H1 (cell line): ENCODE data around the gene PDGFA. TPM values are rescaled to one million over a fixed set of nuclear protein-coding genes. Genes with fewer than 3 reads are reported as not detected.

Experiments
- RXRA ChIP-seq: IDR thresholded peaks from 2 replicates; pipeline ENCODE4 v1.6.1; 2011; ENCODE audit warnings: low read depth, mild to moderate bottlenecking, low read length, moderate library complexity; ENCODE audit not compliant: insufficient read depth
- TBP ChIP-seq: IDR thresholded peaks from 2 replicates; pipeline ENCODE4 v1.6.1; 2011; ENCODE audit warnings: low read depth, low read length, improper control_type of control experiment
- ZNF274 ChIP-seq: IDR thresholded peaks from 2 replicates; pipeline ENCODE4 v1.7.0; 2012; ENCODE audit warnings: low read length, borderline replicate concordance; ENCODE audit errors: extremely low read depth
- polyA plus RNA-seq, 7 experiments: library from polyadenylated mRNA; depleted of rRNA in 3 of 7; stranded (reverse) in 5 of 7; unstranded in 2 of 7; fragments of >200 nt in 5 of 7; fragments of 200-250 nt in 2 of 7; gene quantifications; 1 replicate in 5 of 7; 2 replicates in 1 of 7; 4 replicates in 1 of 7; pipeline versions ENCODE4 v1.2.1 to v1.2.3, GENCODE V29; 2011 to 2013; ENCODE audit warnings: missing spikeins in 2 of 7, mixed read lengths in 2 of 7
- total RNA-seq: library from RNA; stranded (reverse); fragmentation: NEBNext Ultra II Directional; extraction: Animal tissue kit (Norgen Biotek cat#: 25700); gene quantifications from 2 replicates; pipeline ENCODE4 v1.2.1, GENCODE V29; 2021
- TF ChIP-seq, protein P1 (sequence below): IDR thresholded peaks from 2 replicates; pipeline ENCODE4 v1.6.1; 2011; ENCODE audit warnings: low read length, improper control_type of control experiment

PDGFA gene
- total and polyA plus RNA-seq, 2 of the 8 experiments (the other 6 are each of a cell fraction or from before 2014, with no cell fraction given) = 21.1 to 43.0 TPM

DNA sequence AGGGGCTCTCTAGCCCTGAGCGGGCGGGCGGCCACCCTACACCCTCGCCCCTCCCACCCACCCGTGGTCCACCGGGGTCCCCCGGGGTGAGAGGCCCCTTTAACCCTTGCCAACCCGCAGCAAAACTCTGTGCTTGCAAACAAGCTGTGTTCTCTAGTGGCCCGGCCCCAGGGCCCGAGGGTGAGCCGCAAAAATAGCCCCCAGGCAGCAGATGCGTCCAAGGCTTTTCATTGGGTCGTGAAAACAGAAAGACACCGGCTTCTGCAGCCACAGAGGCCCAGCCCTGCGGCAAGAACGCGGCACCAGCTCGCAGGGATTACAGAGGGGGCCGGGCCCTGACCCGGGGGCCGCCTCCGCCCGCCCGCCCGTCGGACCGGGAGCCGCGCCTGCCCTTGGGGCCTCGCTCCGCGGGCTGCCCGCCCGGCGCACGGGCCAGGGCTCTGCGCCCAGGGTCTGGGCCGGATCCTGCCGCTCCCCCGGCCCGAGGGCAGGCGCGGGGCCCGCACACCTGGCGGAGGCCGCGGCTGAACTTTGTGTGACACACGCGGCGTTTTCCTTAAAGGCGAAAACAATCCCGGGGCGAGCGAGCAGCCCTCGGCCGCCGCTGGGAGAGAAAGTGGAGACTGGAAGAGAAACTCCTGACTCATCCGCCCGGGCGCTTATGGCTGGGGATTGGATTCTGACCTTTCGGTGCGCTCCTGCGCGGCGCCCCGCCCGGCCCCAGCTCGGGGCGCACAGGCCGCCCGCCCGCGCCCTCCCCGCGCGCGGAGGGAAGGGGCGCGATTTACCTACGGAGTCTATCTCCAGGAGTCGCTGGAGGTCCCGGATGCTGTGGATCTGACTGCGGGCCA lies 2.8 kb downstream of the PDGFA start (continued):
- TF ChIP-seq, protein P1, sequence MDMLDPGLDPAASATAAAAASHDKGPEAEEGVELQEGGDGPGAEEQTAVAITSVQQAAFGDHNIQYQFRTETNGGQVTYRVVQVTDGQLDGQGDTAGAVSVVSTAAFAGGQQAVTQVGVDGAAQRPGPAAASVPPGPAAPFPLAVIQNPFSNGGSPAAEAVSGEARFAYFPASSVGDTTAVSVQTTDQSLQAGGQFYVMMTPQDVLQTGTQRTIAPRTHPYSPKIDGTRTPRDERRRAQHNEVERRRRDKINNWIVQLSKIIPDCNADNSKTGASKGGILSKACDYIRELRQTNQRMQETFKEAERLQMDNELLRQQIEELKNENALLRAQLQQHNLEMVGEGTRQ = no peak
- TF ChIP-seq RXRA = no peak
- no peak for TF ChIP-seq TBP
- TF ChIP-seq ZNF274 = no peak
